H9 (cell line): ENCODE measurements around the gene KIF26A. TPM values are rescaled to one million over a fixed set of nuclear protein-coding genes. Genes with fewer than 3 reads are reported as not detected.

Experiments
- DNase-seq: peaks from one replicate; pipeline ENCODE4 v3.0.0-alpha.2; 2017
- H2AFZ ChIP-seq: one replicate; pipeline ENCODE4 v1.6.1; 2013; ENCODE audit warnings: mild to moderate bottlenecking, low read length, control low read depth, moderate library complexity
- H2AK5ac ChIP-seq: 2 replicates; pipeline ENCODE4 v1.6.1; 2013; ENCODE audit warnings: low read length, control low read depth, mixed read lengths; ENCODE audit not compliant: insufficient read length
- H2BK120ac ChIP-seq: one replicate; pipeline ENCODE4 v1.6.1; 2013; ENCODE audit warnings: low read depth, mild to moderate bottlenecking, low read length, control low read depth, inconsistent platforms; ENCODE audit not compliant: poor library complexity, severe bottlenecking
- H2BK12ac ChIP-seq: 2 replicates; pipeline ENCODE4 v1.6.1; 2013; ENCODE audit warnings: low read length, control low read depth, mixed read lengths, low read depth; ENCODE audit not compliant: insufficient read length
- H2BK15ac ChIP-seq: 2 replicates; pipeline ENCODE4 v1.6.1; 2013; ENCODE audit warnings: low read depth, low read length, control low read depth
- H2BK20ac ChIP-seq: one replicate; pipeline ENCODE4 v1.6.1; 2013; ENCODE audit warnings: low read depth, mild to moderate bottlenecking, low read length, control low read depth, inconsistent platforms; ENCODE audit not compliant: poor library complexity, severe bottlenecking
- H2BK5ac ChIP-seq: 2 replicates; pipeline ENCODE4 v1.6.1; 2013; ENCODE audit warnings: low read length, control low read depth, mixed read lengths; ENCODE audit not compliant: insufficient read length
- H3K14ac ChIP-seq: 2 replicates; pipeline ENCODE4 v1.6.1; 2013; ENCODE audit warnings: low read length, control low read depth; ENCODE audit not compliant: insufficient read depth
- H3K18ac ChIP-seq: 2 replicates; pipeline ENCODE4 v1.6.1; 2013; ENCODE audit warnings: low read depth, mild to moderate bottlenecking, mixed read lengths, low read length, control low read depth; ENCODE audit not compliant: insufficient read length
- H3K23ac ChIP-seq: 2 replicates; pipeline ENCODE4 v1.6.1; 2013; ENCODE audit warnings: low read length, control low read depth, mixed read lengths, low read depth; ENCODE audit not compliant: insufficient read length
- H3K23me2 ChIP-seq: 2 replicates; pipeline ENCODE4 v1.6.1; 2013; ENCODE audit warnings: low read depth, mild to moderate bottlenecking, mixed read lengths, low read length, control low read depth; ENCODE audit not compliant: insufficient read length, poor library complexity, severe bottlenecking
- H3K27ac ChIP-seq: 2 replicates; pipeline ENCODE4 v1.5.1; 2013; ENCODE audit warnings: low read length, control low read depth, mixed read lengths, low read depth; ENCODE audit not compliant: insufficient read length
- H3K27me3 ChIP-seq: 2 replicates; pipeline ENCODE4 v1.6.1; 2013; ENCODE audit warnings: low read length, control low read depth, inconsistent platforms; ENCODE audit not compliant: insufficient read depth
- H3K4ac ChIP-seq: 2 replicates; pipeline ENCODE4 v1.6.1; 2013; ENCODE audit warnings: low read depth, mild to moderate bottlenecking, control low read depth, inconsistent platforms, low read length, moderate library complexity
- H3K4me1 ChIP-seq: 2 replicates; pipeline ENCODE4 v1.6.1; 2013; ENCODE audit warnings: low read length, control low read depth, inconsistent platforms; ENCODE audit not compliant: insufficient read depth
- H3K4me2 ChIP-seq: 2 replicates; pipeline ENCODE4 v1.6.1; 2013; ENCODE audit warnings: low read length, control low read depth, mixed read lengths; ENCODE audit not compliant: insufficient read length, insufficient read depth
- H3K56ac ChIP-seq: 2 replicates; pipeline ENCODE4 v1.6.1; 2013; ENCODE audit warnings: low read depth, mild to moderate bottlenecking, mixed read lengths, low read length, control low read depth; ENCODE audit not compliant: insufficient read length
- H3K79me1 ChIP-seq: 2 replicates; pipeline ENCODE4 v1.6.1; 2013; ENCODE audit warnings: low read depth, mild to moderate bottlenecking, moderate library complexity, low read length, control low read depth, inconsistent platforms; ENCODE audit not compliant: insufficient read depth, poor library complexity, severe bottlenecking
- H3K79me2 ChIP-seq: 2 replicates; pipeline ENCODE4 v1.6.1; 2013; ENCODE audit warnings: low read length, control low read depth, inconsistent platforms; ENCODE audit not compliant: insufficient read depth
- H3K9ac ChIP-seq: 2 replicates; pipeline ENCODE4 v1.6.1; 2013; ENCODE audit warnings: low read length, control low read depth, mixed read lengths; ENCODE audit not compliant: insufficient read length; ENCODE audit errors: extremely low read depth
- H3K9me3 ChIP-seq: one replicate; pipeline ENCODE4 v1.6.1; 2013; ENCODE audit warnings: low read depth, low read length, inconsistent platforms; ENCODE audit not compliant: control insufficient read depth
- H3T11ph ChIP-seq: one replicate; pipeline ENCODE4 v1.6.1; 2013; ENCODE audit warnings: mild to moderate bottlenecking, low read length, control low read depth, inconsistent platforms
- H4K20me1 ChIP-seq: one replicate; pipeline ENCODE4 v1.6.1; 2013; ENCODE audit not compliant: control insufficient read depth, insufficient read length, insufficient read depth
- H4K5ac ChIP-seq: 2 replicates; pipeline ENCODE4 v1.6.1; 2013; ENCODE audit warnings: low read depth, mild to moderate bottlenecking, mixed read lengths, low read length, control low read depth; ENCODE audit not compliant: insufficient read length
- H4K8ac ChIP-seq: replicated peaks from 2 replicates; pipeline ENCODE4 v1.6.1; 2013; ENCODE audit warnings: low read length, control low read depth, mixed read lengths, low read depth; ENCODE audit not compliant: insufficient read length
- H4K91ac ChIP-seq: 2 replicates; pipeline ENCODE4 v1.6.1; 2013; ENCODE audit warnings: low read depth, mild to moderate bottlenecking, moderate library complexity, mixed read lengths, low read length, control low read depth; ENCODE audit not compliant: insufficient read length
- H3K27ac Mint-ChIP-seq, 3 experiments: 2 replicates in 2 of 3; 3 replicates in 1 of 3; pipeline ENCODE4 v1.8.0; 2020 to 2021; ENCODE audit warnings: mixed read lengths in 3 of 3, mild to moderate bottlenecking in 1 of 3, moderate library complexity in 1 of 3
- H3K27me3 Mint-ChIP-seq: 2 replicates; pipeline ENCODE4 v1.8.0; 2021; ENCODE audit warnings: low read depth, mild to moderate bottlenecking, moderate library complexity, mixed read lengths
- H3K36me3 Mint-ChIP-seq, 3 experiments: 2 replicates in 2 of 3; 3 replicates in 1 of 3; pipeline ENCODE4 v1.8.0; 2020 to 2021; ENCODE audit warnings: low read depth in 3 of 3, mixed read lengths in 3 of 3; ENCODE audit not compliant: insufficient read depth in 1 of 3
- H3K4me1 Mint-ChIP-seq, 2 experiments: 2 replicates each; pipeline ENCODE4 v1.8.0; 2020; ENCODE audit warnings: mixed read lengths in 2 of 2
- H3K4me3 Mint-ChIP-seq, 2 experiments: 2 replicates in 1 of 2; 3 replicates in 1 of 2; pipeline ENCODE4 v1.8.0; 2020 to 2021; ENCODE audit warnings: mild to moderate bottlenecking in 2 of 2, mixed read lengths in 2 of 2, moderate library complexity in 1 of 2
- H3K9me3 Mint-ChIP-seq, 2 experiments: 2 replicates in 1 of 2; 3 replicates in 1 of 2; pipeline ENCODE4 v1.8.0; 2020; ENCODE audit warnings: mild to moderate bottlenecking in 2 of 2, mixed read lengths in 2 of 2, moderate library complexity in 1 of 2
- CTCF ChIP-seq: fragments of 200-600 bp; sonication (generic); conservative IDR thresholded peaks from 3 replicates; pipeline ENCODE4 v1.8.0; 2021; ENCODE audit warnings: antibody characterized with exemption, mild to moderate bottlenecking
- WGBS: extraction: QIAGEN DNeasy Blood & Tissue Kit; methylation state at CpG from one replicate; pipeline ENCODE4 v1.1.7; 2013; ENCODE audit warnings: missing lambda C conversion rate, low lambda C conversion rate, mixed read lengths; ENCODE audit not compliant: insufficient read length; ENCODE audit errors: extremely low coverage; 5-methylcytosine and 5-hydroxymethylcytosine counted together
- total RNA-seq: library from RNA; stranded (reverse); gene quantifications from 2 replicates; pipeline ENCODE4 v1.2.1, GENCODE V29; 2021

Gene KIF26A
- total RNA-seq, 1 experiment from 2014 or later, result 44.2 TPM

DNA sequence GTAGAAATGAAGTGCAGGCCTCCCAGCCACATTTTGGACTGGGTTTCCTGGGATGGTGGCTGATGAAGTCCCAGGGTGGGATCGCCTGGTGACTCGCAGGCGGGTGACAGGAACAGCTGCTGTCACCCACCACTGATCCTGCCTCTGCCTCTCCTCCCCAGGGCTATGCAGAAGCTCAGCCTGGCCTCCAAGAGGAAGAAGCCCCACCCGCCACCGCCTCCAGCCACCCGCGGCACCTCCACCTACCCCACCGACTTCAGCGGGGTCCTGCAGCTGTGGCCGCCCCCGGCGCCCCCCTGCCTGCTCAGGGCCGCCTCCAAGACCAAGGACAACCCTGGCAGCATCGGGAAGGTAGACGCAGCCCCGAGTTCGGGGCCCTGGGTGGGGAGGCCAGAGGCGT is 28.3 kb downstream of the KIF26A start:
- H3K79me2 ChIP-seq, result no peaks in the 10 kb centered on the region; the same call in 1 of the 2 replicates
- H3K4me3 Mint-ChIP-seq, result no peak overlapping the region
- H3K27ac ChIP-seq, result no peak overlapping the region
- no peak overlapping the region; a peak in 1 of 7 replicates for H3K27ac Mint-ChIP-seq
- H4K91ac ChIP-seq, result no peak overlapping the region
- H3K79me1 ChIP-seq, result no peaks in the 10 kb centered on the region
- H3K23me2 ChIP-seq, result no peaks in the 10 kb centered on the region
- H3K4me1 Mint-ChIP-seq, result peaks cover 25 to 28% of the 10 kb centered on the region in 2 experiments
- no peak overlapping the region for H3K9ac ChIP-seq
- no peak overlapping the region for H2BK20ac ChIP-seq
- no peak overlapping the region for H2AFZ ChIP-seq
- H3K27me3 Mint-ChIP-seq, result no peaks in the 10 kb centered on the region; the same call in 1 of the 2 replicates
- WGBS, result no CpG with 5 or more reads among the region's 18 CpGs
- no peak overlapping the region for H3K4me2 ChIP-seq
- no peak for DNase-seq
- no peak overlapping the region for H2BK12ac ChIP-seq
- H3K23ac ChIP-seq, result no peak overlapping the region
- H3K4me1 ChIP-seq, result peaks cover 4% of the 10 kb centered on the region; the same call in 1 of the 2 replicates
- no peaks in the 10 kb centered on the region for H3K27me3 ChIP-seq
- H3K9me3 Mint-ChIP-seq, result no peaks in the 10 kb centered on the region
- H3K4ac ChIP-seq, result no peak overlapping the region
- H3T11ph ChIP-seq, result no peak overlapping the region
- no peak overlapping the region for H3K18ac ChIP-seq
- no peak overlapping the region for H4K5ac ChIP-seq
- no peak overlapping the region for H3K14ac ChIP-seq
- TF ChIP-seq CTCF, result no peak
- H3K36me3 Mint-ChIP-seq, result peaks cover 0 to 4% (median 0%) of the 10 kb centered on the region in 3 experiments; a peak in 2 of 7 replicates
- no peak overlapping the region for H2AK5ac ChIP-seq
- no peak overlapping the region for H4K8ac ChIP-seq
- H4K20me1 ChIP-seq, result no peaks in the 10 kb centered on the region
- H2BK5ac ChIP-seq, result no peak overlapping the region
- H2BK15ac ChIP-seq, result no peak overlapping the region
- H2BK120ac ChIP-seq, result no peak overlapping the region
- H3K56ac ChIP-seq, result no peak overlapping the region
- no peaks in the 10 kb centered on the region for H3K9me3 ChIP-seq
